ENCODE results near the gene HTR7. TPM values are rescaled to one million over a fixed set of nuclear protein-coding genes. Genes with fewer than 3 reads are reported as not detected.

HTR7 gene
- total RNA-seq, 1 donor, result 0.86 TPM

DNA sequence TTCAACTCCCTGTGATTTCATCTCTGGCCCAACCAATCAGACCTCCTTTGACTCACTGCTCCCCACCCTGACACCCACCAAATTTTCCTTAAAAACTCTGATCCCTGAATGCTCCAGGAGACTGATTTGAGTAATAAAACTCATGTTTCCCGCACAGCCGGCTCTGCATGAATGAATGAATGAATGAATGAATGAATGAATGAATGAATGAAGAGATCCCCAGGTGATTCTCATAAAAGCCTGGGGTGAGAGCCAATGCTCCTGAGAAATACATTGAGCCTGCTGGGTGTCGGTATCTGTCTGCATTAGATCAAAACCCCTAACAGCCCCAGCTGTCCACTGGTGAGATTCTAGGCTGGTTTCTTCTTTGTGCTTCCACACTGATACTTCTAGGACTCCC is 58.7 kb downstream of the HTR7 start:
- TF ChIP-seq, protein P1, sequence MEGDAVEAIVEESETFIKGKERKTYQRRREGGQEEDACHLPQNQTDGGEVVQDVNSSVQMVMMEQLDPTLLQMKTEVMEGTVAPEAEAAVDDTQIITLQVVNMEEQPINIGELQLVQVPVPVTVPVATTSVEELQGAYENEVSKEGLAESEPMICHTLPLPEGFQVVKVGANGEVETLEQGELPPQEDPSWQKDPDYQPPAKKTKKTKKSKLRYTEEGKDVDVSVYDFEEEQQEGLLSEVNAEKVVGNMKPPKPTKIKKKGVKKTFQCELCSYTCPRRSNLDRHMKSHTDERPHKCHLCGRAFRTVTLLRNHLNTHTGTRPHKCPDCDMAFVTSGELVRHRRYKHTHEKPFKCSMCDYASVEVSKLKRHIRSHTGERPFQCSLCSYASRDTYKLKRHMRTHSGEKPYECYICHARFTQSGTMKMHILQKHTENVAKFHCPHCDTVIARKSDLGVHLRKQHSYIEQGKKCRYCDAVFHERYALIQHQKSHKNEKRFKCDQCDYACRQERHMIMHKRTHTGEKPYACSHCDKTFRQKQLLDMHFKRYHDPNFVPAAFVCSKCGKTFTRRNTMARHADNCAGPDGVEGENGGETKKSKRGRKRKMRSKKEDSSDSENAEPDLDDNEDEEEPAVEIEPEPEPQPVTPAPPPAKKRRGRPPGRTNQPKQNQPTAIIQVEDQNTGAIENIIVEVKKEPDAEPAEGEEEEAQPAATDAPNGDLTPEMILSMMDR (IDR thresholded peaks at IDR 0.05; ENCODE audit: insufficient read depth, low read depth, low read length), result no peak
- no peak for DNase-seq (ENCODE audit: low read depth)

GRCh38 chr10:90798482-90798881 is 59.4 kb downstream of the HTR7 start:
- DNase-seq (ENCODE audit: low read depth), result no peak
- no peak overlapping the region for H3K4me3 ChIP-seq (ENCODE audit: low read depth, low read length)
- TF ChIP-seq, protein P1 (IDR thresholded peaks at IDR 0.05; ENCODE audit: insufficient read depth, low read depth, low read length), result no peak

More for the DNA sequence above, 58.7 kb downstream of the HTR7 start:
- H3K4me3 ChIP-seq (ENCODE audit: low read depth, low read length), result no peak overlapping the region

DNA sequence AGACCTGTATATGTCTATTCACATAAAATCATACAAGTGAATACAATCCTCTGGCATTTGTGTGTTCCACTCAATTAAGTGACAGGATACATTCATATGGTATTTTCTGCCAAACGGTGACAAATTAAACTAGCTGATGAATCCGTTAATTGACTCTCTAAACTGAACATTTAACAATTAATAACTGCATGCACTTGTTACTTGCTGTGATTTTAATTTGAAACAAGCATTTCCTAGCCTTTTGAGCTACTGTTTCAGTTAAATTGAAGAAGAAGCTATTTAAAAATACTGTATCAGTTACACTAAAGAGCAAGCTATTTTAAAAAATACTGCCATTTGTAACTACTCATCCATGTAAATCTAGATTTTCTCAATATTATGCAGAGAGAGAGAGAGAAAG is 67.4 kb downstream of the HTR7 start:
- DNase-seq (ENCODE audit: low read depth), result no peak
- no peak overlapping the region for H3K4me3 ChIP-seq (ENCODE audit: low read depth, low read length)
- TF ChIP-seq, protein P1 (IDR thresholded peaks at IDR 0.05; ENCODE audit: insufficient read depth, low read depth, low read length), result no peak

GRCh38 chr10:90788968-90789367 is 68.9 kb downstream of the HTR7 start:
- TF ChIP-seq, protein P1 (IDR thresholded peaks at IDR 0.05; ENCODE audit: insufficient read depth, low read depth, low read length), result no peak
- no peak overlapping the region for H3K4me3 ChIP-seq (ENCODE audit: low read depth, low read length)
- DNase-seq (ENCODE audit: low read depth), result no peak

DNA sequence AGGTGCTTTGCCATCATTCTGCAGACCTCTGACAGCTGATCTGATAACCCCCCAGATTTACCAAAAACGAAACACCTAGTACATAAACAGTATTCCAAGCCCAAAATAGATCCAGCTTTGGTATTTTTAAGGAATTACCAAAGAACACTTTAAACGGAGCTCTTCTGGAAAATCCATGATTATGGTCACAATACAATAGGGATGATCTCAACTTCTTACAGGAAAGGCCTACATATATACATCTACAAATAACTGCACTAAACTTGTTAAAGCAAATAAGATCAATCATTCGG is 69.7 kb downstream of the HTR7 start:
- TF ChIP-seq, protein P1 (IDR thresholded peaks at IDR 0.05; ENCODE audit: insufficient read depth, low read depth, low read length), result no peak
- DNase-seq (ENCODE audit: low read depth), result no peak
- H3K4me3 ChIP-seq (ENCODE audit: low read depth, low read length), result no peak overlapping the region

- peak; percentile 44 for DNase-seq (ENCODE audit: low read depth)
- TF ChIP-seq, protein P1 (IDR thresholded peaks at IDR 0.05; ENCODE audit: insufficient read depth, low read depth, low read length), result peak; percentile 85
- H3K4me3 ChIP-seq (ENCODE audit: low read depth, low read length), result no peak overlapping the region
Observed at GRCh38 chr10:90787393-90788198, 70.2 kb downstream of the HTR7 start.

DNA sequence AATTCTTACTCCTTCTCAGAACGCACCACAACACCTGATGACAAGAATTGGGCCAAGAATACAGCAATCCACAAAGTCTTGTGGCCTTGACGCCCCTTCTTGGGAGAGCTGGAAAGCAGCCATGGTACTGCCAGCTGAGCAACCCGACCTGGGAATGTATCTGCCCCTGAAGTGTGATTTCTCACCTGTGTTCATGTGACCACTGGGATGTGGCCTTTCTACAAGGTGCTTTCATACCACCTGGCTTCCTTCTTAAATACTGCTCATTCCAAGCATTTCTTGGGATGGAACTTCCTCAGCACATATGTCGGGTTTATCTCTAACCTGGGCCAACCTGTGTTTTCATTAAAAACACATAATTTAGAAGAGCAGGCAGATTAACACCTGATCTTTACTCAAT is 72.1 kb downstream of the HTR7 start:
- no peak for DNase-seq (ENCODE audit: low read depth)
- H3K4me3 ChIP-seq (ENCODE audit: low read depth, low read length), result no peak overlapping the region
- TF ChIP-seq, protein P1 (IDR thresholded peaks at IDR 0.05; ENCODE audit: insufficient read depth, low read depth, low read length), result no peak
